Erythroblast (primary cell): ENCODE data around the gene GRIK1.

Experiments used
- GATA1 ChIP-seq: IDR thresholded peaks from 2 replicates; pipeline ENCODE4 v1.6.1; 2011; ENCODE audit warnings: low read depth, mild to moderate bottlenecking, control low read depth, low read length, moderate library complexity
- POLR2A ChIP-seq: IDR thresholded peaks from 2 replicates; pipeline ENCODE4 v1.6.1; 2011; ENCODE audit warnings: mild to moderate bottlenecking, low read length

DNA sequence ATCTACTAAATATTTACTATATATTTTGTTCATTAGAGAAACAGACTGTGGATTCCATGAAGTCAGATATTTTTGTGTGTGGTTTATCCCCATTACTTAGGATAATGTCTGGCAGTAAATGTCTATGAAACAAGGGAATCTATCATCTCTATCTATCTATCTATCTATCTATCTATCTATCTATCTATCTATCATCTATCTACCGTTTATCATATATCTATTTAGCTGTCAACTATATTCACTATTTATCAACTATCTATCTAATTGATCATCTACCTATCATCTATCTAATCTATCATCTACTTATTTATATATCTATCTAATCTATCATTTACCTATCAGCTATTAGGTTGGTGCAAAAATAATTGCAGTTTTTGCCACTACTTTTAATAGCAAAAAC lies 255.7 kb downstream of the GRIK1 start:
- no peak for TF ChIP-seq POLR2A
- TF ChIP-seq GATA1, result no peak
